DND-41 (cell line): ENCODE results near the gene IGF2.

Experiments used
- ATAC-seq: fragments of 200-7000 bp; cut with Tn5 transposase; 3 replicates; pipeline ENCODE4 v1.9.1; 2021; ENCODE audit warnings: low read depth; ENCODE audit not compliant: insufficient read depth
- DNase-seq: peaks from one replicate; pipeline ENCODE4 v3.0.0-alpha.2; 2020
- H2AFZ ChIP-seq: 2 replicates; pipeline ENCODE4 v1.6.0; 2012; ENCODE audit warnings: low read depth, low read length
- H3K27ac ChIP-seq: 2 replicates; pipeline ENCODE4 v1.5.1; 2012; ENCODE audit warnings: low read length, inconsistent platforms
- H3K27me3 ChIP-seq: fragments of 200-600 bp; sonication (generic); 2 replicates; pipeline ENCODE4 v1.6.0; 2012; ENCODE audit warnings: low read length, mild to moderate bottlenecking, inconsistent platforms; ENCODE audit not compliant: insufficient read depth, poor library complexity
- H3K36me3 ChIP-seq: 2 replicates; pipeline ENCODE4 v1.5.1; 2012; ENCODE audit warnings: low read length, inconsistent platforms; ENCODE audit not compliant: insufficient read depth
- H3K4me1 ChIP-seq: 2 replicates; pipeline ENCODE4 v1.5.1; 2012; ENCODE audit warnings: mild to moderate bottlenecking, low read length; ENCODE audit not compliant: insufficient read depth
- H3K4me2 ChIP-seq: 2 replicates; pipeline ENCODE4 v1.6.0; 2012; ENCODE audit warnings: mild to moderate bottlenecking, moderate library complexity, low read length, inconsistent platforms; ENCODE audit not compliant: insufficient read depth
- H3K4me3 ChIP-seq, 2 experiments: fragments of 200-600 bp in 1 of 2; shearing (Covaris generic) in 1 of 2; 2 replicates each; pipeline ENCODE4 v1.5.1; 2012 to 2016; ENCODE audit warnings: inconsistent platforms in 2 of 2, low read length in 2 of 2, mild to moderate bottlenecking in 2 of 2, low read depth in 1 of 2, moderate library complexity in 1 of 2
- H3K79me2 ChIP-seq: 2 replicates; pipeline ENCODE4 v1.6.0; 2012; ENCODE audit warnings: low read length, inconsistent platforms; ENCODE audit not compliant: insufficient read depth
- H3K9ac ChIP-seq: 2 replicates; pipeline ENCODE4 v1.6.0; 2012; ENCODE audit warnings: low read depth, mild to moderate bottlenecking, inconsistent platforms, low read length, moderate library complexity
- H3K9me3 ChIP-seq: 2 replicates; pipeline ENCODE4 v1.5.1; 2012; ENCODE audit warnings: low read length, moderate library complexity, mild to moderate bottlenecking, inconsistent platforms; ENCODE audit not compliant: insufficient read depth, severe bottlenecking
- H4K20me1 ChIP-seq: 2 replicates; pipeline ENCODE4 v1.6.0; 2012; ENCODE audit warnings: low read length; ENCODE audit not compliant: insufficient read depth
- CTCF ChIP-seq: IDR thresholded peaks from 2 replicates; pipeline ENCODE4 v1.5.1; 2012; ENCODE audit warnings: borderline replicate concordance, low read length, moderate library complexity, mild to moderate bottlenecking; ENCODE audit not compliant: poor library complexity, severe bottlenecking; ENCODE audit errors: extremely low read depth
- EZH2 ChIP-seq: IDR thresholded peaks from 3 replicates; pipeline ENCODE4 v1.6.1; 2012; ENCODE audit warnings: borderline replicate concordance, low read depth, mild to moderate bottlenecking, moderate library complexity, low read length, inconsistent platforms; ENCODE audit not compliant: severe bottlenecking

IGF2 gene

GRCh38 chr11:2139123-2139521, at the start of gene IGF2:
TSS of gene IGF2 (minus strand) at chr11:2139389. CDS start at chr11:2135523, 3,866 bp downstream.
- no peak within 1 kb of the TSS for H3K9ac ChIP-seq
- no peak within 1 kb of the TSS for H3K27ac ChIP-seq
- no peaks in the 10 kb centered on the region for H3K4me1 ChIP-seq
- no peaks in the 10 kb centered on the region for H4K20me1 ChIP-seq
- H3K79me2 ChIP-seq, result no peaks in the 10 kb centered on the region
- no peak within 1 kb of the TSS for H2AFZ ChIP-seq
- peaks cover 5% of the 10 kb centered on the region for H3K27me3 ChIP-seq
- H3K36me3 ChIP-seq, result no peaks in the 10 kb centered on the region
- H3K4me3 ChIP-seq, result no peak within 1 kb of the TSS
- no peak within 1 kb of the TSS for H3K4me2 ChIP-seq
- no peak for ATAC-seq
- no peaks in the 10 kb centered on the region for H3K9me3 ChIP-seq
- no peak for TF ChIP-seq CTCF
- no peak for TF ChIP-seq EZH2
- no peak for DNase-seq

GRCh38 chr11:2188745-2189144, 49.6 kb upstream of the IGF2 start:
- H3K79me2 ChIP-seq, result no peaks in the 10 kb centered on the region
- no peaks in the 10 kb centered on the region; the same call in 1 of the 2 replicates for H4K20me1 ChIP-seq
- DNase-seq (no peak), ATAC-seq (no peak)
- no peak overlapping the region for H2AFZ ChIP-seq
- no peak overlapping the region for H3K27ac ChIP-seq
- no peaks in the 10 kb centered on the region for H3K27me3 ChIP-seq
- TF ChIP-seq EZH2 (no peak), CTCF (no peak)
- no peak overlapping the region for H3K4me3 ChIP-seq
- H3K4me1 ChIP-seq, result no peaks in the 10 kb centered on the region
- no peaks in the 10 kb centered on the region for H3K9me3 ChIP-seq
- no peak overlapping the region for H3K9ac ChIP-seq
- H3K4me2 ChIP-seq, result no peak overlapping the region
- no peaks in the 10 kb centered on the region for H3K36me3 ChIP-seq

GRCh38 chr11:2187280-2187707, 48.1 kb upstream of the IGF2 start:
- Histone ChIP-seq H3K4me2 (no peak overlapping the region), H3K9me3 (no peaks in the 10 kb centered on the region), H3K9ac (no peak overlapping the region), H3K27ac (no peak overlapping the region), H3K4me3 (no peak overlapping the region), H3K79me2 (no peaks in the 10 kb centered on the region), H4K20me1 (no peaks in the 10 kb centered on the region; the same call in 1 of the 2 replicates), H3K4me1 (peaks cover 12% of the 10 kb centered on the region), H2AFZ (no peak overlapping the region), H3K27me3 (no peaks in the 10 kb centered on the region), H3K36me3 (no peaks in the 10 kb centered on the region)
- TF ChIP-seq CTCF (no peak), EZH2 (no peak)
- DNase-seq, result no peak
- no peak for ATAC-seq
